WTC11 (cell line): Measurements from ENCODE around the gene DOCK1. TPM values are rescaled to one million over a fixed set of nuclear protein-coding genes. Genes with fewer than 3 reads are reported as not detected.

Experiments
- ATAC-seq: fragments of 200-7000 bp; cut with Tn5 transposase; 2 replicates; pipeline ENCODE4 v1.10.0; 2021; ENCODE audit warnings: mild to moderate bottlenecking, moderate library complexity
- CTCF ChIA-PET: fragments of 300-600 bp; sonication (Branson Sonifier 250); formaldehyde crosslinking; loops from one replicate; lab custom pipeline; 2021; ENCODE audit warnings: antibody characterized with exemption; lab: Charles Lee
- POLR2A ChIA-PET: fragments of 350-600 bp; sonication (Branson Sonifier 250); formaldehyde crosslinking; loops from one replicate; lab custom pipeline; 2021; ENCODE audit warnings: antibody characterized with exemption; lab: Charles Lee
- DNase-seq: peaks from one replicate; pipeline ENCODE4 v3.0.0; 2021; ENCODE audit warnings: low spot score
- H3K27ac Mint-ChIP-seq: 2 replicates; pipeline ENCODE4 v1.8.0; 2021; ENCODE audit warnings: mixed read lengths
- H3K27me3 Mint-ChIP-seq: 2 replicates; pipeline ENCODE4 v1.8.0; 2021; ENCODE audit warnings: low read depth, mild to moderate bottlenecking, moderate library complexity, mixed read lengths
- H3K36me3 Mint-ChIP-seq: 2 replicates; pipeline ENCODE4 v1.8.0; 2021; ENCODE audit warnings: mixed read lengths
- H3K4me1 Mint-ChIP-seq: 2 replicates; pipeline ENCODE4 v1.8.0; 2022; ENCODE audit warnings: mixed read lengths
- H3K4me3 Mint-ChIP-seq: 2 replicates; pipeline ENCODE4 v1.8.0; 2021; ENCODE audit warnings: mild to moderate bottlenecking, moderate library complexity, mixed read lengths
- H3K9me3 Mint-ChIP-seq: 2 replicates; pipeline ENCODE4 v1.8.0; 2021; ENCODE audit warnings: mixed read lengths
- ATF2 ChIP-seq: sonication (generic); formaldehyde crosslinking; IDR thresholded peaks from 2 replicates; pipeline ENCODE4 v1.8.1; 2022; ENCODE audit warnings: low read depth, missing genetic modification reagents, borderline replicate concordance
- ATF6 ChIP-seq: sonication (generic); formaldehyde crosslinking; IDR thresholded peaks from 2 replicates; pipeline ENCODE4 v1.8.1; 2023; ENCODE audit warnings: mild to moderate bottlenecking, missing genetic modification reagents
- IRF2 ChIP-seq: sonication (generic); formaldehyde crosslinking; IDR thresholded peaks from 2 replicates; pipeline ENCODE4 v1.8.0; 2022; ENCODE audit warnings: low read depth, missing genetic modification reagents, borderline replicate concordance
- MYBL2 ChIP-seq: sonication (generic); formaldehyde crosslinking; IDR thresholded peaks from 2 replicates; pipeline ENCODE4 v1.8.1; 2023; ENCODE audit warnings: mild to moderate bottlenecking, moderate library complexity, missing genetic modification reagents
- NFATC4 ChIP-seq: fragments of 250-450 bp; sonication (Bioruptor Pico); IDR thresholded peaks from 2 replicates; pipeline ENCODE4 v1.9.0; 2021; ENCODE audit warnings: mild to moderate bottlenecking
- NR3C1 ChIP-seq: sonication (generic); formaldehyde crosslinking; conservative IDR thresholded peaks from 2 replicates; pipeline ENCODE4 v1.8.1; 2023; ENCODE audit warnings: low read depth, mild to moderate bottlenecking, missing genetic modification reagents
- STAT6 ChIP-seq: sonication (generic); formaldehyde crosslinking; conservative IDR thresholded peaks from 2 replicates; pipeline ENCODE4 v1.8.1; 2023; ENCODE audit warnings: mild to moderate bottlenecking, low read depth, missing genetic modification reagents, moderate library complexity
- TEAD4 ChIP-seq: sonication (generic); formaldehyde crosslinking; IDR thresholded peaks from 2 replicates; pipeline ENCODE4 v1.8.0; 2022; ENCODE audit warnings: mild to moderate bottlenecking, missing genetic modification reagents
- ZNF138 ChIP-seq: sonication (generic); formaldehyde crosslinking; conservative IDR thresholded peaks from 2 replicates; pipeline ENCODE4 v1.8.1; 2022; ENCODE audit warnings: mild to moderate bottlenecking, moderate library complexity, missing genetic modification reagents
- ZNF232 ChIP-seq: sonication (generic); formaldehyde crosslinking; IDR thresholded peaks from 2 replicates; pipeline ENCODE4 v1.8.0; 2022; ENCODE audit warnings: mild to moderate bottlenecking, missing genetic modification reagents
- ZNF281 ChIP-seq: sonication (generic); formaldehyde crosslinking; IDR thresholded peaks from 2 replicates; pipeline ENCODE4 v1.8.0; 2023; ENCODE audit warnings: mild to moderate bottlenecking, missing genetic modification reagents
- ZNF423 ChIP-seq: fragments of 250-450 bp; sonication (Bioruptor Pico); IDR thresholded peaks from 2 replicates; pipeline ENCODE4 v2.1.2; 2022; ENCODE audit warnings: mild to moderate bottlenecking, moderate library complexity
- total RNA-seq: library from RNA; stranded (reverse); gene quantifications from 3 replicates; pipeline ENCODE4 v1.2.3, GENCODE V29; 2021
- TF ChIP-seq, protein P1 (sequence below): sonication (generic); formaldehyde crosslinking; IDR thresholded peaks from 2 replicates; pipeline ENCODE4 v1.8.1; 2022; ENCODE audit warnings: low read depth, mild to moderate bottlenecking, moderate library complexity, missing genetic modification reagents, borderline replicate concordance
- TF ChIP-seq, protein P2 (sequence below): sonication (generic); formaldehyde crosslinking; IDR thresholded peaks from 2 replicates; pipeline ENCODE4 v1.8.0; 2022; ENCODE audit warnings: mild to moderate bottlenecking, missing genetic modification reagents

DOCK1 gene
- total RNA-seq, 1 experiment from 2014 or later: 52.1 TPM

DNA sequence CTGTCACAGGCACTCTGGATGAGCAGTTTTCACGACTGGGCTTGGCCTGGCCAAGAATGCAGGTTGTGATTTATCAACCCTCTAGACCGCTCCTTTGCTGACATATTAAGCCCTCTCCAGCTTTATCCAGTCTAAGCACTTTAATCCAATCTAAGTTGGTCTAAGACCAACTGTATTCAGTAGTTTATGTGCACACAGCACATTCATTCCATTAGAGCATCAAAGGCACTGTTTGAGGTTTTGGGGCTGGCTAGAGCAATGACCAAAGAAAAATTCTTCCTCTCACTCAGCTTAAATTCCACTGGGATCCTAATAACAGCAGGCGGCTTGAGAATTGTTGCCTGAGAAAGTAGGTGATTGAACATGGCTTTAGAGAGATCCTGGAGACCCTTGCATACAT, 467.1 kb downstream of the DOCK1 start (continued):
- TF ChIP-seq STAT6 (CRISPR knock-in tag) (no peak), IRF2 (CRISPR knock-in tag) (no peak), ATF2 (no peak), NR3C1 (CRISPR knock-in tag) (no peak)
- TF ChIP-seq, protein P1, sequence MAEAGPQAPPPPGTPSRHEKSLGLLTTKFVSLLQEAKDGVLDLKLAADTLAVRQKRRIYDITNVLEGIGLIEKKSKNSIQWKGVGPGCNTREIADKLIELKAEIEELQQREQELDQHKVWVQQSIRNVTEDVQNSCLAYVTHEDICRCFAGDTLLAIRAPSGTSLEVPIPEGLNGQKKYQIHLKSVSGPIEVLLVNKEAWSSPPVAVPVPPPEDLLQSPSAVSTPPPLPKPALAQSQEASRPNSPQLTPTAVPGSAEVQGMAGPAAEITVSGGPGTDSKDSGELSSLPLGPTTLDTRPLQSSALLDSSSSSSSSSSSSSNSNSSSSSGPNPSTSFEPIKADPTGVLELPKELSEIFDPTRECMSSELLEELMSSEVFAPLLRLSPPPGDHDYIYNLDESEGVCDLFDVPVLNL (CRISPR knock-in tag): no peak

GRCh38 chr10:127374074-127374680, 468.9 kb downstream of the DOCK1 start:
- CTCF ChIA-PET: no interaction called here
- no peak overlapping the region for H3K27ac Mint-ChIP-seq
- DNase-seq (no peak), ATAC-seq (no peak)
- H3K4me3 Mint-ChIP-seq: no peak overlapping the region
- TF ChIP-seq ZNF423 (no peak), TEAD4 (no peak), MYBL2 (CRISPR knock-in tag) (no peak), NFATC4 (CRISPR knock-in tag) (no peak), ZNF138 (CRISPR knock-in tag) (no peak), ATF6 (CRISPR knock-in tag) (no peak), ZNF281 (CRISPR knock-in tag) (no peak), ZNF232 (no peak)
- TF ChIP-seq, protein P2, sequence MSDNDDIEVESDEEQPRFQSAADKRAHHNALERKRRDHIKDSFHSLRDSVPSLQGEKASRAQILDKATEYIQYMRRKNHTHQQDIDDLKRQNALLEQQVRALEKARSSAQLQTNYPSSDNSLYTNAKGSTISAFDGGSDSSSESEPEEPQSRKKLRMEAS (CRISPR knock-in tag): no peak
- H3K27me3 Mint-ChIP-seq: no peaks in the 10 kb centered on the region
- H3K4me1 Mint-ChIP-seq: no peaks in the 10 kb centered on the region
- H3K9me3 Mint-ChIP-seq: no peaks in the 10 kb centered on the region
- H3K36me3 Mint-ChIP-seq: peaks cover 17% of the 10 kb centered on the region
- POLR2A ChIA-PET: no interaction called here
